HTERT RPE-1 (cell line): ENCODE measurements around the gene PTPN6.

Source experiments
- in situ Hi-C: fragments of 300-500 bp; cut with MboI; formaldehyde crosslinking; loops from 4 replicates; pipeline ENCODE4 v1.14.3; 2020; ENCODE audit warnings: low sequenced_read_pairs

PTPN6 gene

GRCh38 chr12:6921996-6922946, 28.9 kb upstream of the PTPN6 start:
- in situ Hi-C loops = no loop called here

GRCh38 chr12:6923003-6923732, 28.0 kb upstream of the PTPN6 start:
- in situ Hi-C loops = no loop called here

GRCh38 chr12:6923851-6924250, 27.3 kb upstream of the PTPN6 start:
- in situ Hi-C loops = no loop called here

- in situ Hi-C loops = no loop called here
These were observed 26.0 kb upstream of the PTPN6 start for GRCh38 chr12:6925239-6925539.

GRCh38 chr12:6925540-6926279, 25.4 kb upstream of the PTPN6 start:
- in situ Hi-C loops = no loop called here

- in situ Hi-C loops = no loop called here
These were observed 23.7 kb upstream of the PTPN6 start, which contains the start of gene ATN1 for GRCh38 chr12:6927379-6928021. TSS of gene ATN1 (plus strand) at chr12:6927959. CDS start at chr12:6934002, 6,043 bp downstream.

- in situ Hi-C loops = no loop called here
These were observed 23.0 kb upstream of the PTPN6 start for GRCh38 chr12:6928022-6928702.

GRCh38 chr12:6928703-6929407, 22.3 kb upstream of the PTPN6 start:
- in situ Hi-C loops = no loop called here

GRCh38 chr12:6929466-6930452, 21.4 kb upstream of the PTPN6 start:
- in situ Hi-C loops = no loop called here

- in situ Hi-C loops = no loop called here
These were observed 18.4 kb upstream of the PTPN6 start for GRCh38 chr12:6932766-6933165.

- in situ Hi-C loops = no loop called here
These were observed 17.0 kb upstream of the PTPN6 start for GRCh38 chr12:6934110-6934509.

GRCh38 chr12:6935371-6936193, 15.6 kb upstream of the PTPN6 start:
- in situ Hi-C loops = no loop called here

GRCh38 chr12:6936194-6936635, 14.9 kb upstream of the PTPN6 start:
- in situ Hi-C loops = no loop called here

GRCh38 chr12:6936636-6937480, 14.3 kb upstream of the PTPN6 start:
- in situ Hi-C loops = no loop called here

GRCh38 chr12:6937481-6938352, 13.4 kb upstream of the PTPN6 start:
- in situ Hi-C loops = no loop called here
